Effector CD4-positive, alpha-beta T cell (primary cell): ENCODE measurements around the gene CYP51A1.
"Not testable (repeated sequence)": the region's sequence is repeated elsewhere in the genome, so short reads cannot be mapped to it uniquely, and the experiment has no call there.

ENCODE experiments used
- DNase-seq: peaks from one replicate; pipeline ENCODE4 v3.0.0-alpha.2; 2020

CYP51A1 gene

GRCh38 chr7:92131093-92131492 is 3.2 kb downstream of the CYP51A1 start:
- no peak for DNase-seq

GRCh38 chr7:92121681-92122080 is 12.6 kb downstream of the CYP51A1 start:
- DNase-seq: no peak

- DNase-seq: no peak
These were observed 15.0 kb downstream of the CYP51A1 start for GRCh38 chr7:92119213-92119759.

- DNase-seq: no peak
These were observed 17.3 kb downstream of the CYP51A1 start for GRCh38 chr7:92116949-92117348.

GRCh38 chr7:92115821-92116220 is 18.5 kb downstream of the CYP51A1 start:
- DNase-seq: no peak

- DNase-seq: no peak
These were observed 23.4 kb downstream of the CYP51A1 start for GRCh38 chr7:92110857-92111256.

GRCh38 chr7:92108821-92109220 is 25.5 kb downstream of the CYP51A1 start:
- no peak for DNase-seq

GRCh38 chr7:92102862-92103261 is 31.4 kb downstream of the CYP51A1 start:
- DNase-seq: not testable (repeated sequence)

GRCh38 chr7:92100534-92100933 is 33.7 kb downstream of the CYP51A1 start:
- DNase-seq: no peak

GRCh38 chr7:92095380-92095779 is 38.9 kb downstream of the CYP51A1 start:
- no peak for DNase-seq

GRCh38 chr7:92092210-92092609 is 42.1 kb downstream of the CYP51A1 start:
- DNase-seq: no peak

GRCh38 chr7:92088266-92088665 is 46.0 kb downstream of the CYP51A1 start:
- no peak for DNase-seq

- not testable (repeated sequence) for DNase-seq
These were observed 50.4 kb downstream of the CYP51A1 start for GRCh38 chr7:92083922-92084321.

GRCh38 chr7:92076509-92076908 is 57.8 kb downstream of the CYP51A1 start:
- DNase-seq: no peak

- no peak for DNase-seq
These were observed 58.7 kb downstream of the CYP51A1 start for GRCh38 chr7:92075455-92076158.

- no peak for DNase-seq
These were observed 61.6 kb downstream of the CYP51A1 start for GRCh38 chr7:92072708-92073107.

GRCh38 chr7:92072121-92072520 is 62.2 kb downstream of the CYP51A1 start:
- no peak for DNase-seq

- DNase-seq: no peak
These were observed 63.2 kb downstream of the CYP51A1 start for GRCh38 chr7:92071032-92071431.

- no peak for DNase-seq
These were observed 69.7 kb downstream of the CYP51A1 start for GRCh38 chr7:92064438-92065029.
